Measurements from ENCODE around the gene HTRA1. TPM values are rescaled to one million over a fixed set of nuclear protein-coding genes. Genes with fewer than 3 reads are reported as not detected.

The HTRA1 gene
- total and polyA plus RNA-seq, 12 donors: 8.5 to 167 (median 78.0) TPM

- peaks cover 4% of the 10 kb centered on the region for H3K27me3 ChIP-seq
- H3K27ac ChIP-seq: no peak overlapping the region
- WGBS, 4 donors: 39 to 52% (median 46%) methylated on average over 3 of the region's 3 CpGs
- H3K4me3 ChIP-seq: no peak overlapping the region
- intact Hi-C loops (cut with DNase I): no loop called here
- H3K9me3 ChIP-seq (replicated peaks in 1 of 3): no peaks in the 10 kb centered on the region
- H3K36me3 ChIP-seq (replicated peaks in 1 of 2): no peaks in the 10 kb centered on the region
- TF ChIP-seq POLR2A (IDR thresholded peaks at IDR 0.05) (no peak), CTCF (IDR thresholded peaks at IDR 0.05) (no peak)
- DNase-seq: no peak
- H3K4me1 ChIP-seq (replicated peaks in 1 of 2): no peaks in the 10 kb centered on the region
Observed at GRCh38 chr10:122521011-122521410, 59.7 kb downstream of the HTRA1 start.

- no peak overlapping the region for H3K27ac ChIP-seq
- intact Hi-C loops (cut with DNase I): no loop called here
- TF ChIP-seq POLR2A (IDR thresholded peaks at IDR 0.05): no peak
- TF ChIP-seq CTCF (IDR thresholded peaks at IDR 0.05): no peak
- DNase-seq: no peak
- no peaks in the 10 kb centered on the region for H3K4me1 ChIP-seq (replicated peaks in 1 of 2)
- H3K27me3 ChIP-seq: peaks cover 4% of the 10 kb centered on the region
- H3K36me3 ChIP-seq (replicated peaks in 1 of 2): no peaks in the 10 kb centered on the region
- no peak overlapping the region for H3K4me3 ChIP-seq
- H3K9me3 ChIP-seq (replicated peaks in 1 of 3): no peaks in the 10 kb centered on the region
- 79 to 100% (median 89%) methylated on average over 2 to 3 of the region's 3 CpGs for WGBS, 4 donors
Observed at GRCh38 chr10:122524811-122525210, 63.5 kb downstream of the HTRA1 start.

GRCh38 chr10:122525788-122526187, 64.4 kb downstream of the HTRA1 start:
- H3K4me1 ChIP-seq (replicated peaks in 1 of 2): no peaks in the 10 kb centered on the region
- no peak overlapping the region for H3K27ac ChIP-seq
- TF ChIP-seq CTCF (IDR thresholded peaks at IDR 0.05): peak in 4 of 6 experiments; percentile 18 to 36 (median 31)
- TF ChIP-seq POLR2A (IDR thresholded peaks at IDR 0.05): no peak
- H3K27me3 ChIP-seq: peaks cover 4% of the 10 kb centered on the region
- H3K36me3 ChIP-seq (replicated peaks in 1 of 2): no peaks in the 10 kb centered on the region
- intact Hi-C loops (cut with DNase I): no loop called here
- no peak overlapping the region for H3K4me3 ChIP-seq
- peak in 1 of 7 donors; percentile 17 for DNase-seq
- H3K9me3 ChIP-seq (replicated peaks in 1 of 3): no peaks in the 10 kb centered on the region
- 46 to 54% (median 48%) methylated on average over 6 of the region's 6 CpGs for WGBS, 4 donors

GRCh38 chr10:122526892-122527291, 65.5 kb downstream of the HTRA1 start:
- Histone ChIP-seq H3K9me3 (replicated peaks in 1 of 3) (no peaks in the 10 kb centered on the region), H3K4me3 (no peak overlapping the region), H3K4me1 (replicated peaks in 1 of 2) (no peaks in the 10 kb centered on the region), H3K27ac (no peak overlapping the region), H3K36me3 (replicated peaks in 1 of 2) (no peaks in the 10 kb centered on the region), H3K27me3 (peaks cover 4% of the 10 kb centered on the region)
- DNase-seq: no peak
- intact Hi-C loops (cut with DNase I): no loop called here
- 74 to 80% (median 80%) methylated on average over 5 of the region's 5 CpGs for WGBS, 4 donors
- no peak for TF ChIP-seq POLR2A (IDR thresholded peaks at IDR 0.05)
- TF ChIP-seq CTCF (IDR thresholded peaks at IDR 0.05): no peak
